HEK293 (cell line): ENCODE results near the gene BHMT.

Experiments
- GLIS1 ChIP-seq: fragments of 450-650 bp; formaldehyde crosslinking; IDR thresholded peaks from 2 replicates; pipeline ENCODE4 v1.5.1; 2016; ENCODE audit warnings: missing biosample characterization, missing genetic modification characterization
- MZF1 ChIP-seq: fragments of 450-650 bp; formaldehyde crosslinking; IDR thresholded peaks from 2 replicates; pipeline ENCODE4 v1.5.1; 2017; ENCODE audit warnings: missing biosample characterization, missing genetic modification characterization, borderline replicate concordance
- YY1 ChIP-seq: fragments of 450-650 bp; formaldehyde crosslinking; IDR thresholded peaks from 2 replicates; pipeline ENCODE4 v1.5.1; 2018; ENCODE audit warnings: missing biosample characterization, missing genetic modification characterization
- ZFHX2 ChIP-seq: fragments of 450-650 bp; formaldehyde crosslinking; conservative IDR thresholded peaks from 2 replicates; pipeline ENCODE4 v1.5.1; 2016; ENCODE audit warnings: missing biosample characterization, missing genetic modification characterization
- ZNF133 ChIP-seq: fragments of 450-650 bp; formaldehyde crosslinking; IDR thresholded peaks from 2 replicates; pipeline ENCODE4 v1.5.1; 2016; ENCODE audit warnings: missing biosample characterization, missing genetic modification characterization
- ZNF184 ChIP-seq: fragments of 450-650 bp; IDR thresholded peaks from 2 replicates; pipeline ENCODE4 v1.5.1; 2018; ENCODE audit warnings: missing biosample characterization, mild to moderate bottlenecking, missing genetic modification characterization
- ZNF274 ChIP-seq, 2 experiments: fragments of 200-500 bp in 1 of 2; fragments of 450-650 bp in 1 of 2; sonication (Bioruptor generic) in 1 of 2; formaldehyde crosslinking in 1 of 2; IDR thresholded peaks; 2 replicates each; pipeline versions ENCODE4 v1.5.1 to v1.6.1; 2014 to 2016; ENCODE audit warnings: borderline replicate concordance in 1 of 2, inconsistent platforms in 1 of 2, low read length in 1 of 2, missing biosample characterization in 1 of 2, missing genetic modification characterization in 1 of 2
- ZNF629 ChIP-seq: fragments of 450-650 bp; formaldehyde crosslinking; IDR thresholded peaks from 2 replicates; pipeline ENCODE4 v1.5.1; 2017; ENCODE audit warnings: missing biosample characterization, missing genetic modification characterization
- ZNF785 ChIP-seq: fragments of 450-650 bp; formaldehyde crosslinking; IDR thresholded peaks from 2 replicates; pipeline ENCODE4 v1.5.1; 2016; ENCODE audit warnings: missing biosample characterization, missing genetic modification characterization
- TF ChIP-seq, protein P1 (sequence below): fragments of 450-650 bp; formaldehyde crosslinking; IDR thresholded peaks from 2 replicates; pipeline ENCODE4 v1.5.1; 2016; ENCODE audit warnings: missing biosample characterization, missing genetic modification characterization
- TF ChIP-seq, protein P2 (sequence below): fragments of 450-650 bp; formaldehyde crosslinking; IDR thresholded peaks from 2 replicates; pipeline ENCODE4 v1.5.1; 2016; ENCODE audit warnings: missing biosample characterization, missing genetic modification characterization, low read depth
- TF ChIP-seq, protein P3 (sequence below): fragments of 450-650 bp; formaldehyde crosslinking; IDR thresholded peaks from 2 replicates; pipeline ENCODE4 v1.5.1; 2017; ENCODE audit warnings: missing biosample characterization, missing genetic modification characterization

DNA sequence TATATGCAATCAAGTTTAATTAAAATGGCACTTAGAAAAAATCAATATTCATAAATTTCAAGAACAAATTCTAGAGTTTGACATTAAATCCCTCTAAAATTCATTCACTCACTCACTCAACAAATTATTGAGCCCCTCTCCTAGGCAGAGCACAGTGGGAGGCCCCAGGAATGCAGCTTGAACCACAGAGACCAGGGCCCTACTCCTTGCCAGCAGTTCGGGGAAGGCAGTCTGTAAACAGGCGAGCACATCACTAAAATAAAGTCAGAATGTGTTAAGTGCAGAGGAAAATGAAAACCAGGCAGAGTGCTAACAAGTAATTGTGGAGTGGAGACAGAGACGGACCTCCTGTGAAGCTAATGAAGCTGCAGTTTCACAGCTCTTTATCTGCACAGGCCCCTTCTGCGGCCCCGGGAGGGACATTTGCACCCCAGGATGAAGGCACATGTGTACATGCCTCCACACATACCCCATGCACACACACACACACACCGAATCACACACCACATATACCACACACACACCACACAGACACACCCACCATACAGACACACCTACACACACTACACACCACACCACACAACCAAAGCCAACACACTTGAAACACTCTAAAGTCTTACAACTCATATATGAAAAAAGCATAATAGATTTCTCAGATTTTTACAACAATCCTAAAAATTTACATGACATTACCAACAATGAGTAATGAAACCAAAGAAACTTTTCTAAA lies 40.5 kb downstream of the BHMT start:
- TF ChIP-seq, protein P1, sequence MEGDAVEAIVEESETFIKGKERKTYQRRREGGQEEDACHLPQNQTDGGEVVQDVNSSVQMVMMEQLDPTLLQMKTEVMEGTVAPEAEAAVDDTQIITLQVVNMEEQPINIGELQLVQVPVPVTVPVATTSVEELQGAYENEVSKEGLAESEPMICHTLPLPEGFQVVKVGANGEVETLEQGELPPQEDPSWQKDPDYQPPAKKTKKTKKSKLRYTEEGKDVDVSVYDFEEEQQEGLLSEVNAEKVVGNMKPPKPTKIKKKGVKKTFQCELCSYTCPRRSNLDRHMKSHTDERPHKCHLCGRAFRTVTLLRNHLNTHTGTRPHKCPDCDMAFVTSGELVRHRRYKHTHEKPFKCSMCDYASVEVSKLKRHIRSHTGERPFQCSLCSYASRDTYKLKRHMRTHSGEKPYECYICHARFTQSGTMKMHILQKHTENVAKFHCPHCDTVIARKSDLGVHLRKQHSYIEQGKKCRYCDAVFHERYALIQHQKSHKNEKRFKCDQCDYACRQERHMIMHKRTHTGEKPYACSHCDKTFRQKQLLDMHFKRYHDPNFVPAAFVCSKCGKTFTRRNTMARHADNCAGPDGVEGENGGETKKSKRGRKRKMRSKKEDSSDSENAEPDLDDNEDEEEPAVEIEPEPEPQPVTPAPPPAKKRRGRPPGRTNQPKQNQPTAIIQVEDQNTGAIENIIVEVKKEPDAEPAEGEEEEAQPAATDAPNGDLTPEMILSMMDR (tag by site-specific recombination) = no peak
- no peak for TF ChIP-seq YY1
- no peak for TF ChIP-seq MZF1
- TF ChIP-seq, protein P2, sequence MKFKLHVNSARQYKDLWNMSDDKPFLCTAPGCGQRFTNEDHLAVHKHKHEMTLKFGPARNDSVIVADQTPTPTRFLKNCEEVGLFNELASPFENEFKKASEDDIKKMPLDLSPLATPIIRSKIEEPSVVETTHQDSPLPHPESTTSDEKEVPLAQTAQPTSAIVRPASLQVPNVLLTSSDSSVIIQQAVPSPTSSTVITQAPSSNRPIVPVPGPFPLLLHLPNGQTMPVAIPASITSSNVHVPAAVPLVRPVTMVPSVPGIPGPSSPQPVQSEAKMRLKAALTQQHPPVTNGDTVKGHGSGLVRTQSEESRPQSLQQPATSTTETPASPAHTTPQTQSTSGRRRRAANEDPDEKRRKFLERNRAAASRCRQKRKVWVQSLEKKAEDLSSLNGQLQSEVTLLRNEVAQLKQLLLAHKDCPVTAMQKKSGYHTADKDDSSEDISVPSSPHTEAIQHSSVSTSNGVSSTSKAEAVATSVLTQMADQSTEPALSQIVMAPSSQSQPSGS (tag by site-specific recombination) = no peak
- TF ChIP-seq ZFHX2 (tag by site-specific recombination) = peak; percentile 65
- no peak for TF ChIP-seq ZNF133
- TF ChIP-seq GLIS1 (tag by site-specific recombination) = peak; percentile 54; the same call in 1 of the 2 replicates
- TF ChIP-seq ZNF184 (tag by site-specific recombination) = no peak
- TF ChIP-seq ZNF274 (IDR thresholded peaks at IDR 0.05; ENCODE audit: low read length) = no peak
- TF ChIP-seq ZNF274 (tag by site-specific recombination; IDR thresholded peaks at IDR 0.05; ENCODE audit: borderline replicate concordance) = no peak
- no peak for TF ChIP-seq ZNF785 (tag by site-specific recombination)
- no peak for TF ChIP-seq ZNF629 (tag by site-specific recombination)
- TF ChIP-seq, protein P3, sequence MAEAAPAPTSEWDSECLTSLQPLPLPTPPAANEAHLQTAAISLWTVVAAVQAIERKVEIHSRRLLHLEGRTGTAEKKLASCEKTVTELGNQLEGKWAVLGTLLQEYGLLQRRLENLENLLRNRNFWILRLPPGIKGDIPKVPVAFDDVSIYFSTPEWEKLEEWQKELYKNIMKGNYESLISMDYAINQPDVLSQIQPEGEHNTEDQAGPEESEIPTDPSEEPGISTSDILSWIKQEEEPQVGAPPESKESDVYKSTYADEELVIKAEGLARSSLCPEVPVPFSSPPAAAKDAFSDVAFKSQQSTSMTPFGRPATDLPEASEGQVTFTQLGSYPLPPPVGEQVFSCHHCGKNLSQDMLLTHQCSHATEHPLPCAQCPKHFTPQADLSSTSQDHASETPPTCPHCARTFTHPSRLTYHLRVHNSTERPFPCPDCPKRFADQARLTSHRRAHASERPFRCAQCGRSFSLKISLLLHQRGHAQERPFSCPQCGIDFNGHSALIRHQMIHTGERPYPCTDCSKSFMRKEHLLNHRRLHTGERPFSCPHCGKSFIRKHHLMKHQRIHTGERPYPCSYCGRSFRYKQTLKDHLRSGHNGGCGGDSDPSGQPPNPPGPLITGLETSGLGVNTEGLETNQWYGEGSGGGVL (tag by site-specific recombination) = no peak
